NCI-H446 treated with DMSO at 0.1 percent for 48 hours (cell line): ENCODE results near the gene EFNA5.

Experiments used
- DNase-seq: peaks from one replicate; lab custom pipeline; 2025; lab: John Stamatoyannopoulos, UW

The EFNA5 gene

DNA sequence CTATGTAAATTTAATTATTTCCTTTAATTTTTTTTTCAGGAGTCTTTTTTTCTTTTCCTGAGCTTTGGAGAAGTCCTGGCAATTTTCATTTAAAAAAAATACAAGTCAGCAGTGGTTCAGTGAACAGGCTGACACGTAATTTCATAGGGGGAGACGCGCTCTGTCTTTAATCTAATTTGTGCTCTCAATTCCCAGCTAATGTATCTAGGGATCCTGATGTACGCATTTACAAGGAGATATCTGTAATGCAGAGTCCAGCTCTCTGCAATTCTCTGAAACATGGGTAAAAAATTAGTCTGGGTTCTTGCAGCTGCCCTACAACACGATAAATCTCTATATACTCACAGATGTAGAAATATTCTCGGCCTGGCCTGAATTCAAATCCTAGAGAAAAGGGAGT is 243.9 kb downstream of the EFNA5 start:
- no peak for DNase-seq

DNA sequence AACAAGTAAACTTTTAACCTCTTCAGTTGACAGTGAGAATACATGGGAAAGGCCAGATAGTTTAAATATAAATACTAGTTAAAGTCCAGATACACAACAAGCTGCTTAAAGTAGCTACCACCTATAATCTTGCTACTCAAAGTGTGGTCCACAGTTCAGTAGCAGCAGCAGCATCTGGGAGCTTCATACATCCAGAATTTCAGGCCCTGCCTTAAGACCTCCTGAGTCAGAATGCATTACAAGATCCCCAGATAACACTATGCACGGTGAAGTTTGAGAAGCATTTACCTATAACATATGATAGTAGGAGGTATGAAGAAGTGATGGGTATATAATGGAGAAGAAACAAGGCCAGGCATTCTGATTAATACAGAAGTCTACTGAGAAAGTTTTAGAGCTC is 244.5 kb downstream of the EFNA5 start:
- no peak for DNase-seq

DNA sequence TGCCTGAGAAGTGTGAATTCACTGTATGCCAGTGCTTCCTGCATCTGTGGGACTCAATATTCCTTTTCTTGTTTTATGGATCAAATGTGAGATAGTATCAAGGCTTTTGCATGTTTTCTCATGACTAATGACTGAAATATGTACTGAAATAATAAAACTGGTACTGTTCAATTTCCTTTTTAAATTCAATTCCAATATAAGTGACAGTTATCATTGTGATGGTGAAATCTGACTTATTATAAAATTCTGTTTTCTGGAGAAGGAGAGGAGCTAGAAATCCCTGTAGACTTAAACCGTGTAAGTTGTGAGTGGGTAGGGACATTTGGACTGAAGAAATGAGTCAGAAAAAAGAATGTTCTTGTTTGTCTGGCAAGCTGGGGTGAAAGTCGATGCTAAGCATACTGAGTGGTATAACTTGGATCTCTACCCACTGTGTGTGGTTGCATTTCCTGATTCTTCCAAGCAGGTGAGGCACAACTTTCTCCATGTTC is 245.2 kb downstream of the EFNA5 start:
- DNase-seq = no peak

DNA sequence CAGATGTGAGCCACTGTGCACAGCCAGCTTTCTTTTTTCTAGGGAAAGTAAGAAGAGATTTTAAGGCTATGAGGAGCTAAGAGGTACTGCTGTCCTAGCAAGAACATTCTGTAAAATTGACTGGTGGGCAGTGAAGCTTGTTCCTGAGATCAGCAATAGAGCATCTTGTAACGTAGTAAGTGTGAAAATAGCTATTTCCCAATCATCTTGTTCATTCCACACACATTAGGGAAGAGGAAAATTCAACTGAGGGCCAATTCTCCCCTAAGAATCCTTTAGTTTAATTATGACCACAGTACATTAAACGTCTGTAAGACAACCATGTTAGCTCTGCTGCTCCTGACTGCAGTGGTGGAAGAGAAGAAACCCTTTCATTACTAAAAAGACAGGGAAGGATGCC is 246.2 kb downstream of the EFNA5 start:
- no peak for DNase-seq

DNA sequence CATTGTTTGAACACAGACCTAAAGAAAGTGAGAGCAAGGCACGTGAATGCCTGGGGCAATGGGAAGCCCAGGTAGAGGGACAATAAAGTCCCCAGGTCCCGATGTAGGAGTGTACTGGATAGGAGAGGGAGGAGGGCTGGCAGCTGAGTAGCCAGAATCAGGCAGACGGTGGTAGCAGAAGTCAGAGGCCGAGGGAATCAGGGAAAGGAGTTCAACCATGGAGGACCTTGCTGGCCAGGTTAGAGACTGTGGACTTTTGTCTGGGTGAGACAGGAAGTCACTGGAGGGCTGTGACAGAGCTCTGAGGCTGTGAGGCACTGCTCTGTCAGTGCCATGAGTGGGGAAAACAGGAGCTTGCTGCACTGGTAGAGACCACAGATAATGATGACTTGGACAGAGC is 248.2 kb downstream of the EFNA5 start:
- DNase-seq = no peak

DNA sequence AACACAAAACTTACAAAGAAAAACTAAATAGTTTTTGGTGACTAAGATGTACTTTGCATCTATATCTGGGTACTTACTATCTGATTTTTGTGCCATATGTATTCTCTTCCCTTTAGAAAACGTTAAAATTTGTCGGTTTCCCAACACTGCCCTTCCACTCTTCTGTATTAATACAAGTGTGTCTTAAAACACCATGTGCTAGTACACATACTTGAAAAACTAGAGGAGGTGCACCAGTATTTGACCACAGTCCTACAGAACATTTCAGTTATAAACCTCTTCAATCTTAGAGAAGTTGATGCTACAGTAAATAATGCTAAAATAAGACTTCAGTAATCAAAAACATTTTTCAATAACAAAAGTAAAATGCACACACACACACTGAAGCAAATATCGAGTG is 251.2 kb downstream of the EFNA5 start:
- no peak for DNase-seq

DNA sequence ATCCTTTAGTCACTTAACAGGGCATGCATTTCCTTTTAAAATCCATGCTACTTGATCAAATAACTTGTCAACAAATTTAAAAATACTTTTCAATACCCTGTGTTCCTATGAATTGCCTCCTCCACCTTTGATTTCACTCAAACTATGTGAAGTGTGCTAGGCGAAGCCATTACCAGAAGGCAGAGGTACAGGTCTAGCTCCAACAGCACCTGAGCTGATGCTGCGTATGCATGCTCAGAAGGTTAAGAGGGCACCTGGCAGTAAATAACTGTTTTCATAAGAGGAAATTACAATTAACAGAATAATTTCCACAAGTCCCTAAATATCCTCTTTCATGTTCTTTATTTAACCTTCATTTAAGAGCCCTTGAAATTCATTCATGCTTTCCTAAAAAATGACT is 251.8 kb downstream of the EFNA5 start:
- no peak for DNase-seq

DNA sequence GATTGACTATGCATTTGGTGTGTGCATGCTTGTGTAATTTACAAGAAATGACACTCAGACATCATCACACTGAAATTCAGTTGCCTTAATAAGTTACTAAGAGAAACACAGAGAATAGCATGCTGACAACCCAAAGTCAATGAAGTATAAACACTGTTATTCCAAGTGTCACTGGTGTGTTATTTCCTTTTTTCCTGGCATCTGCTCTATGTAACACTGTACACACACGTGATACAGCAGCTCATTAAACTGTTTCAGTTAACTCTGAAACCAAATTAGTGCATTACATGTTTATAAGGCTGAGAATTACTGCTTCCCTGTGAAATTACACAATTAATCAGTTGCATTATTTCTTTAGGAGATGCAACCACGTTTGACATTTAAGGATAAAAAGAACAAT is 252.7 kb downstream of the EFNA5 start:
- DNase-seq = peak; percentile 22

DNA sequence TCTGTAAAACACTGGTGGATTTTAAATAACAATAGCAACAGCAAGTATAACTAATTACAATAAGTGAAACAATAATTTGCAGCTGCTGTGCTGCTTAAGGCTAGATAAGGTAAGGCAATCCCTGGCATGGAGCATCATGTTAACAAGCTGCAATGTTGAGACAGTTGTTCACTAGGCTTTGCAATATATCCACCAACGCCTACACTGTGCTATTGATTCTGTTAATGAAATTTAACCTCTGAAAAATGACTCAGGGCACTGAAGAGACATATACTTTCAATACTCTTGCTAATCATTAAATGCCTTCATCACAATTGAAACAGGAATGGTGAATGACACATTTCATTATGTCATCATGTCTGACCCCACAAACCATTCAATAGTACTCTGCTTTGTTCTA is 255.0 kb downstream of the EFNA5 start:
- no peak for DNase-seq

DNA sequence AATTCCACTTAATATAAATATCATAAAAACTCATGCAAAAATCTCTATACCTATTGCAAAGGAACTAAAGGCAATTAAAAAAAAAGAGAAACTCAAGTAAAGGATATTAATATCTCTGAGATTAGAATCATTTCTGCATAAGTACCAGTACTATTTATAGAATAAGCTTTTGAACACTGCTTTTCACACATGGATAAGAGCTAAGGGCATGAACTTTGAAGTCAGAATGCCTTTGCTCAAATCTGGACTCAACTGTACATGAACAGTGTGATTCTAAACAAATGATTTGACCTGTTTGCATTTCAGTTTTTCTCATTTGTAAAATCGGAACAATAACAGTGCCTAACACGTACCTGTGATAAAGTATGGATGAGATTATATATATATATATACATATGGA is 255.9 kb downstream of the EFNA5 start:
- DNase-seq = no peak

DNA sequence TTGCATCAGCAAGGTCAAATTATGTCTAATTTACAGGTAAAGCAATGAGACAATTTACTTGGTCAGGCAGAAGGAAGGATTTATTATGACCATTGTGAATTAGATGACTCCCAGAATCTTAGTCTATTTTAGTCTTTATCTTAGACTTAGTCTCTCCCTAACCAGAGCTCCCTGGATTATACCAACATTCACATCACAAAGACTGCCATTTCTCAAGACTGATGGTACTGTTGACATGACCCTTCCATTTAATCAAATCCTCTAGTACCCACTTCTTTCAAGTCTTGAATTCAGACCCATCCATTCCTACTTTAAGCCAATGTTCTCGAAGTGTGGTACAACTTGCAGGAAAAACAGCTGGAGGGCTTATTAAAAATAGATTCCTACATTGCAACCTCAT is 257.0 kb downstream of the EFNA5 start:
- no peak for DNase-seq

DNA sequence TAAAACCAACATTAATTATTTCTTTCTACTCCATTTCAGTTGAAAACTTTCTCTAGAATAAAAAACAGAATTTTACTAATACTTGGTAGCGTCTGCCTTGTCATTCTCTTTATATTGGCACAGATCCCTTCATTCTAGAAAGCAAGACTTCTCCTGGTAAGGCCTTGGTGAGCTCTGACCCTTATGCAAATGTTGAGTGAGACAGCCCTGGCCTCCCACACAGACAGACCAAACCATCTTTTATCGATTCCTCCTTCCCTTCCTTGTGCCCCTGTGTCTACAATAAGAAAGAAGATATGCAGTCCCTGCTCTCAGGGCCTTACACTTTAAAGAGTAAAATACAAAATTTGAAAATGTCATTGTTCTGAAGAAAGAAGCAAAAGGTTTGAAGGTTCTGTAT is 262.2 kb downstream of the EFNA5 start:
- no peak for DNase-seq

DNA sequence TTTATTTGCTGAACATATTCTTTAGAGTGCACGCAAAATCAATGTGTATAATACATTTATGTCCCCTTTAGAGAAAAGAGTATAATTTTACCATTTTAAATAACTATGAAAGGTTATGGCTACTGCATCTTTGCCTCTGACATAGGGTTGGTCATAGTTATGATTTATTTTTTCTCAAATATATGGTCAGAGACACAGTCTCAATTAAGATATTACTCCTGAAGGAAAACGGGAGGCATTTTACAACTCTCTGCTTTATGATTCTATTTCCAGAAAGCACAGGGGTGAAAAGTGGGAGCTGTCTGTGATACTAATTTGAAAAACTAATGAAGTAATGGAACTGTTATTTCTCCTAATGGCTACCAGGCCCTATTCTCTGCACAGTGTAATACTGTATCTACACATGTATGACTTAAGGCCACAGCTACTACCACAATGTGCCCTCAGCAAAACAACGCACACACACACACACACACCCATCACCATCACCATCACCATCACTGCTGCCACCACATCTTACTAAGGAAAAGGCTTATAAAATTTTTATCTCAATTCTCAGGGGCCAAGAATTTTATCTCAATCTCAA is 262.9 kb downstream of the EFNA5 start:
- no peak for DNase-seq

DNA sequence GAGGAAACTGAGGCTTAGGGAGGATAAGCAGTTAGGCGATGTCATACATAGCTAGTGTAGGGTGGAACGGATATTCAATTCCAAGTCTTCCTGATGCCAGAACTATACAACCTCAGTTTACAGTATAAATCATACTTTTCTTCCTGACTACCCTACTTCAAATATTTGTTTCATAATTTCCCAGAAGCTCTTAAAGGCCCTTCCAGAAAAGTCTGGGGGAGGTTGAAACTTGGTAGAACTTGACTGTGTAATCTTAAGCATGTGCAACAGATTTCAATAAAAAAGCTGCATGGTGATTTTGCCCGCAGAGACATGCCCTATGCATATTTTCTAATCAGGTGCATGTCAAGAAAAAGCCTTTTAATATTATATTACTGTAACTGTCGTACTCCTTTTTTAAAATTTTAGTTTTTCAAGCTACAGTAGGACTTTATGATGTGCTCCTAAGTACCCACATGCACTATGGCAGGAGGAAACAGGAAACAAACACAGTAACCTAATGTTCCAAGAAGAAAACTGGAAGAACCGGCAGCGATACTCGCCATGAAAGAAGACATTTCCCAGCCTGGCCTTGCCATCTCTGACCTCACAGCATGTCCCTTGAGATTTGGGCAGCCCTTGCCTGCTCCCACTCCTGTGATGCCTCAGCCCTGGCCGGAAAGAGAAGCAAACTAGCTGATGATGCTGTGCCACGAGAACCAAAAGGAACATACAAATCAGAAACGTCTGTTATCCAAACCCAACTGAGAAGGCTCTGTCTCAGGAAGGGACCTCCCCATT is 266.0 kb downstream of the EFNA5 start:
- DNase-seq = no peak

DNA sequence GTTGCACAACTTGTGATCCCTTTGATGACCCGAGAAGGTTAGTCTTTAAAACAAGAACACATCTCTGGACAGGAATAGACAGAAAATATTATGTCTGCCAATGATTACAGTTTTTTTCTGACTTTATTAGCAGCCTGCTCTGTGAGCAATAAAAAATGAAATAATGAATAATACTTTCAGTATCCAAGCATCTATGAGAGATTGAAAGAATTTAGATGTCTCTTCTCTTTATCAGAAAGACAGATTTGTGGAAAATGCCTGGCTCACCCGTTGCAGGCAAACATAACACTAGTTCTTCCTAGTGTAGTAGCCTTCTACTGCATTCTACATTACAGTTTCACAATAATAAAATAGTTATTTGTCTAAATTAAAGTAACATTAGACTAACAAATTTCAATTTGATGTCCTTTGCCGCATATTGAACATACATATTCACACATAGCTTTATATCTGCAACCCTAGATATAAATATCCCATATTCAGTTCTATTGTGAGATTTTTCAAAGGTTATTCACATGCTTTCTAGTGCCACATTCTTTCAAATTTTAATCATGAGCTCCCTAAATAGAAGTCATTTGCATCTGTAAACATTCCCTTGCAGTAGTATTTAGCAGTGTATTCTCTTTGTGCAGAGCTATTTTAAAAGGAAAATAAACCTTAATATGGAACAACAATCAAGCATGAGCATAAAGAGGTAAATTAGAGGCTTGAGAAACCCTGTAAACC is 267.3 kb downstream of the EFNA5 start:
- no peak for DNase-seq

DNA sequence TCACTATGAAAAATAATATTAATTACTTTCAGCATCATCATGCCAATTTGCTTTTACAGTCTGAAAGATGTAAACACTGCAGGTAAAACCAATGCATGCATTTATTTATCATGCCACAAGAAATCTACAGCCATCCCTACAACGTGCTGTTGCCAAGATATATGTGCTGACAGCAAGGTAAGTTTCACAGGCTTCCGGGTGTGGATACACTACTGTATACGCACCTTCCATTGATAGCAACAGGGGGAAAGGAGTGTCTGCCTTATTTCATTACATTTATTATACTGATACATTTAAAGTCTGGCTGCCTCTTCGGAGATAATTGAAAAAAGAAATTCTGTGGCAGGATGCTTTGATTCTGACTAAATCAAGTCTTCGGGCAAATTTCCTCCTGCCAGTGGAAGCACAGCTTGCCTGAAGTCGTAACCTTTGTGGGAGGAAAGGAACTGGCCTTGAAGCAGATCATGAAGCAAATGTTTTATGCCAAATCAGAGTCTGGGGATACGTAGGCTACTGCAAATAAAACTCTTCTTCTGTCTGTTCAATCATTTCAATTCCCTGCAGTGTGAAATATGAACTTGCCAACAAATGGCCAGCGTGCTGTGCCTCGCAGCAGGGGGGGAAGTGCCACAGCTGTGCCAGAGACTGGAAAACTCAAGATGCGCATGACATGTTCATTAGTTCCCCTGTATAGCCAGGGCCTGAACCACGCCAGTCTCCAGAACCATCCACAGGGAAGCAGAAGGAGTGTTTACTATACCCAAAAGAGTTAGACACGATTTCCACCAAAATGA is 268.1 kb downstream of the EFNA5 start:
- DNase-seq = peak; percentile 97

DNA sequence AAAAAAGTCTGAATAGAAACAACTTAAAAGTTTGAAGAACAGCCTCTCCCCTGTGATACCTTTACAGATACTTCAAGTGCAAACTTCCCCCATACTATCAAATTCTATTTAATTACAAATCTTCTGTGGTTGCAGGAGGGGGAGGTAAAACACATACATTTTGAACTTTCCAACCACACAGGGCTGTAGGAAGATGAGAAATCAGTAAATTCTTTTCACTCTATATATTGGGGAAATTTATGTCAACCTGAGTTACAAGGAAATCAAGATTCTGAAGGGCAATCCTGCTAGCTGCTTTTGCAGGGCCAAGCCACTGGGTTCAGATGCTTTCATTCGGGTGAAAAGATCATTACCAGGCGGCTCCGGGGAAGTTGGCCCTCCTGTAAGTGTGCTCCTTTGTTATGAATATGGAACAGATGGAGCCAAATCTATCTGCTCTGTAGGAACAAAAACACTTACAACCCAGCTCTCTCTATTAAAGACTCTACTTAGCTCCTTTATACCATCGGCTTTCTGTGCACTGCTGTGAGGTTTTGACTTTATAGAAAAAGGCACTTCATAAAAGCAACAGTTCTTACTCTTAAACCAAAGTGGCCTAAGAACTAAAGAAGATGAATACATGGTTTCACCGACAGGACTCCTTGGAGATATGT is 269.1 kb downstream of the EFNA5 start:
- peak; percentile 76 for DNase-seq

DNA sequence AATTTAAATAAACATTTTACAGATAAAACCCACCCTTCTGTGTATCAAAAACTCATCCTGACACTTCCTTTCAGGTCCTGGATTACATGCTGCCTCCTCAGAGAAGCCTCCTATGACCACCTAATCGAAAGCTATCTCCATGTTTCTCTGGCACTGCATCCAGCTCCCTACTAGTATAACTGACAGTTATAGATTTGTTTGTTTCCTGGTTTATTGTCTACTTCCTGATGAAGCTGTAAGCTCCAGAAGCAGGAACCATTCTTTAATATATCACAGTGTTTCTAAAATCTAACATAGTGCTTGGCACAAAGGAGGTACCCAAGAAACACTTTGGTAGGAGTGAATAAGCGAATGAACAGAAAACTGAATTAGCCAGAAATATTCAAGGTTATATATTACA is 270.4 kb downstream of the EFNA5 start:
- DNase-seq = no peak

DNA sequence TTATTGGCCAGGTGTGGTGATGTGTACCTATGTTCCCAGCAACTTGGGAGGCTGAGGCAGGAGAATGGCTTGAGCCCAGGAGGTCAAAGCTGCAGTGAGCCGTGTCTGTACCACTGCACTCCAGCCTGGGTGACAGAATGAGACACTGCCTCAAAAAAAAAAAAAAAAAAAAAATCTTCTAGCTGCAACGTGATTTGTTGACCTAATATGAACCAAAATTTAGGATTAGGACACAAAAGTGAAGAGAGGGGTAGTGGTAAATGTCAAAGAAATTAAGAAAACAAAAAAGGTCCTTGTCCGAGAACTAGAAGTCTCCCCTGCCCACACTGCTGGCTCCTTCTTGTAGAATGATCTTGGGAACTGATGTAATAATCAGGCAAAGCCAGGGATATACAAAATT is 272.0 kb downstream of the EFNA5 start:
- DNase-seq = no peak

DNA sequence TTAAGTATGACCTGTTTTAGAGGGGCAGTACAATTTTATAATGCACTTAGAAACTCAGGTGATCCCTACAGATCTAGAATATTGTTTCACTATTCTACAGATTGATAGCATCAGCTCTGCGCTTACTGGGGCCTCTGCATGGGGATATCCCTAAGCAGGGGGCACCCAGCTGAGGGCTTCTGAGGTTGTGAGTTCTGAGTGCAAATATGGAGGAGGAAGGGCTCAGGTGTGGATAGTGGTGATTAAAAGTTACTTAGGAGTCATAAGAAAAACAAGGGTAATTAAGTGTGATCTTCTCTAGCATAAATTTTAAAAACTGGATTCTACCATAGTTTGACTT is 274.4 kb downstream of the EFNA5 start:
- DNase-seq = no peak

DNA sequence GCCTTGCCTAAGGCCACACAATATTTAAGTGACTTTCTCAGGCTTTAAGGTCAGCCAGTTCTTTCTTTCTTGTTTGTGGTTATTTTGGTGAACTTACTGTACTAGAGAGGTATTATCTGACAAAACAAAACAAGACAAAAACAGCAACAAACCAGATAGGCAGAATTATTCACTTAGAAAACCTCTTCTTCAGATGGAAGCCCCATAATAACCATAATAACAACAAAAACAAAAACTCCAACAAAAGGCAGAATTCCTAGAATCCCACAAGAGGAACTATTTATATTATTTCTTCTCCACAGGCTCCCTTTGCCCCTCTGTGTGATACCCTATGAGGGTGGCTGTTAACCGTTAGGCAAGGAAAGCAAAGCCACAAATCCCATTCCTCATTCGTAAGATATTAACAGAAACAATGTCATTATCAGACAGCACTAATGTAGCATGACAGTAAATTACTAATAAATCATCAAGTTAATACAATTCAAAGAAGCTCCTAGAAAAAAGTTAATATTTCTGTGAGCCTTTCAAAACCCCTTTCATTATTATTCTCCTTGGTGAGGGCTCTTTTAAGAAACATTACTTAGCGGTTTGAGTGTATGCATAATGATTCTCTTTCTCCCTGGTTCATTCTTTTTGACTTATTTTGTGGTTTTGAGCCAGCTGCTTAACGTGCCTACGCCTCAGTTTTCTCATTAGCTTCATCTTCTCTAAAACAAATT is 274.9 kb downstream of the EFNA5 start:
- DNase-seq = no peak
